Islet precursor cell (in vitro differentiated cells): ENCODE data around the gene CCSER2.

Source experiments
- DNase-seq: peaks from one replicate; pipeline ENCODE4 v3.0.0-alpha.2; 2018

The CCSER2 gene

DNA sequence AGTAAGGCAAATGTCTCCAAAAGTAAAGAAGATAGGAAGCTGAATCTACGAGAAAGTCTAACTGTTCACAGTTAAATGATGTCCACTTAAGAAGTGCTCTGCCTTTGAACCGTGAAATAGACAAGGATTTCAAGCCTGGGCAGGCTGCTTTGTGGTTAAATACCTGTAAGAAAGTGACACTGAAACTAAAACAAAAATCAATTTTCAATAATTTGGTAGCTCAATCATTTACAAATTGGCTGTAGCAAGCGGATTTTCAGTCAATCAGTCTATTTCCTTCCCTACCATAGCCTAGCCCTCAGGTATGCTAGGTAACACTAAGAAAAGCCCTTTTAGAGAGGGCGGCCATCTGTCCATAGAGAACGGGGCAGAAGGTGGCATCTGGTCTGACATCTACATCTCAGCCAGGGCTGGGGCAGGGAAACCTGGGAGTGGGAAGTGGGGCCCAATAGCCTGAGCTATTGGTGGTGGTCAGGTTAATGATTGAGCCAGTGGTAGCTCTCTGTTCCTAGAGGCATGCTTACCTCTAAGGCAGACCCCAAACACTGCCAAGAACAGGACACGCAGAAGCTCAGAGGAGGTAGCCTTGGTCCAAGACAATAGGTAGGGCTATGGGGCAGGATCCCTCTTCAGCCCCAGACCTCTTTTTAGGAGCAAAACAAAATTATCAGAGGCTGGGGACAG is 223.2 kb downstream of the CCSER2 start:
- no peak for DNase-seq

DNA sequence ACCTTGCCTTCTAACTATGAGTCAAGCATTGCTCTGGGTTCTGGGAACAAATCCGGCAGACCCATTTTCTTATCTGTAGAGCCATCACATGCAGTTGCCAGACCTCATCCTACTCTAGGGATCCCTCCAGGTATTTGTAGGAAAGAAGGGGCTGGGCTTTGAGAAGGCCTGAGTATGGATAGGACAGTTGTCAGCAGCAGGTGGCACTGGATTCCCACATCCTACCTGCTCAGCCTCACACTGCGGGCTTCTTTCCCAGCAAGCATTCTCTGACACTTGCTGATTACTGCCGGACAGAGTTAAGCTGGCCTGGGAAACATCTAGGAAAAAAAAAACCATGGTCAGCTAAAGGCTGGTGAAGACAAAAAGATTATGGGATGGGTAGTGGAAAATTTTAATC is 224.1 kb downstream of the CCSER2 start:
- no peak for DNase-seq

DNA sequence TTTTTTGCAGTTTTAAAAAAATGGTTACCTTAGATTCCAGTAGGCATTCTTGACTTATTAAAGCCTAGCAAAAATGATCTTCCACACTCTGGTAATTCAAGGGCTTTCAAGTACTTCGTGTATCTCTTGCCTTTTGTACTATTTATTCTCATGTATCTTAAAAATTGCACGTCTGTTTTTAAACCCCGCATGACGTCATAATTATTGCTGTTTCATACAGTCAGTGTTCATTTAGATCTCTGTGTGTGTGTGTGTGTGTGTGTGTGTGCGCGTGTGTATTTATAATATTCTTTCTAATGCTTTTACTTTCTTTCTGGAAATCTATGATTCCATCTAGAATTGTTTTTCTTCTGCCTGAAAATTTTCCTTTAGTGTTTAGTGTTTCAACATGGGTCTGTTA is 234.2 kb downstream of the CCSER2 start:
- no peak for DNase-seq

DNA sequence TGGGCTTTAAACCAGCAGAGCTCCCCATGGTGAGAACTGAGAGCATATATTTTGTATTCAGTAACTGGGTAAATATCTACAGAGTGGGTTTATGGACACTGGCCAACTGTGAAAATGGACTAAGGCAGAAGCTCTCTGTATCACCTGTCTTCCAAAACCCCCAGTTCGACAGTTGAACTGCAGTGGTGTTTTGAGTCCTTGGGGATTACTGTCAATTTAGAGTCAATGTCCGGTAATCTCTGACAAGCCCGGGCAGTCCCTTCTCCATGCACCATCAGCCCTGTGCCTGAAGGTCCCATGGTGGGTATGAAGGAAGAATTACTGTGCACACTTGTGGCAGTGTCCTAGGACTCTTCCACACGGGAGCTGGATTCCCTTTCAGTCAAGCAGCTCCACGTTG is 235.0 kb downstream of the CCSER2 start:
- DNase-seq = no peak

DNA sequence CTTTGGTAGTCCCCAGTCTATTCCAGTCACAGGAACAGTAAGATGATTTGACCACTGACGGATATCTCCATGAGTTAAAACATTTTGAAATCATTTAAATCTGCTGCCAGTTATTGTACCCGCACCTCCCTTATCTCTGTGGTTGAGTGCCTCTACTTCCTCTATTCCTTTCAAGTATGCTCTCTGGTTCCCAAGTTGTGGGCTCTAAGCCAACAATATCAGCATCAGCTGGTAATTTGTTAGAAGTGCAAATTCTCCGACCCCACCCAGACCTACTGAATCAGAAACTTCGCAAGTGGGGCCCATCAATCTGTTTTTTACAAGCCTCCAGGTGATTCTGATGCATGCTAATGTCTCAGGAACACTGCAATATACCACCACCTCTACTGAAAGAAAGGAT is 235.5 kb downstream of the CCSER2 start:
- no peak for DNase-seq

DNA sequence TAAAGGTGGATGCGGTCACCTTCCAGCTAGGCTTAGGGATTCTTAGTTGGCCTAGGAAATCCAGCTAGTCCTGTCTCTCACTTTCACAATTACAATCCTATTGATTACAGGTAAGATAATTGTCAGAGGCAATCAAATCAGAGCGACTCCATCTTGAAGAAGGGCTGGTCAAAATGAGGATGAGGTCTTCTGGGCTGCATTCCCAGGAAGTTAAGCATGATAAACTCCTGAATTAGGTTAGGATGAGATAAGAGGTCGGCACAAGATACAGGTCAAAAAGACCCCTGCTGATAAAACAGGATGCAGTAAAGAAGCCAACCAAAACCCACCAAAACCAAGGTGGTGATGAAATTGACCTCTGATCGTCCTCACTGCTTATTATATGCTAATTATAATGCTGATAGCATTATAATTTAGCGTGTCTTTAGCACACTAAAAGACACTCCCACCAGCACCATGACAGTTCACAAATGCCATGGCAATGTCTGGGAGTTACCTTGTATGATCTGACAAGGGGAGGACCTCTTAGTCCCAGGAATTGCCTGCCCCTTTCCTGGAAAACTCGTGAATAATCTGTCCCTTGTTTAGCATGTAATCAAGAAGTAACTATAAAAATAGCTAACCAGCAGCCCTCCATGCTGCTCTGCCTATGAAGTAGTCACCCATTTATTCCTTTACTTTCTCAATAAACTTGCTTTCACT is 237.6 kb downstream of the CCSER2 start:
- DNase-seq = no peak

DNA sequence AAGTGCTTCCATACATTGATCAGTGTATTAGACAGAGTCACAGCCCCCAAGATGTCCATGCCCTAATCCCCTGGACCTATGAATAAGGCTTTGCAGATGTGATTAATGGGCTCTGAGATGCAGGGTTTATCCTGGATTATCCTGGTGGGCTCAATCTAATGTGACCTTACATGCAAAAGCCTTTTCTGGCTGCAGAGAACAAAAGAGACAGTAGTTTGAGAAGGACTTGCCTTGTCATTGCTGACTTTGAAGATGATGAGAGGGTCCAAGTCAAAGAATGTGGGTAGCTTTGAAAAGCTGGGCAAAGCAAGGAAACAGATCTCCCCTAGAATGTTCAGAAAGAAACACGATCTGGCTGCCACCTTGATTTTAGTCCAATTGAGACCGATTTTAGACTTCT is 238.7 kb downstream of the CCSER2 start:
- DNase-seq = no peak
